Measurements from ENCODE around the gene KRTAP13-4. TPM values are rescaled to one million over a fixed set of nuclear protein-coding genes. Genes with fewer than 3 reads are reported as not detected.

The KRTAP13-4 gene
- total RNA-seq, 1 donor: not detected

DNA sequence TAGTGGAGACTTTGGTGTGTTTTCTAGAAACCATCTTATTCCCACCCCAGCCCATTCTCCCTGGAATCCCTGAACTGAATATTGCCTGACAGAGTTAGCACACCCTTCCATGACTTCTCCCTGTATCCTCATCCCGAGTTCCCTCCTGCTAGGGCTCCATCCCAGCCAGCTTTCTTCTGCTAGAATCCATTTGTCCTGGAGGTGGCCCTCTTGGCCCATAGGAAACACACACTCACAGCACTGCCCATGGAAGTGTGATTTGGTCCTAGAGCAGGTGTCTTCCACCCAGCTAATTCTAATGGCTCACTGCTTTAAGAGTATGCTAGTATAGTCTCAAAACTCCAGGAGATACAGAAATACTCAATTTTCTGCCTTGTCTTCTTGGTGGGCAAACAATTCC, 14.2 kb downstream of the KRTAP13-4 start:
- H3K4me3 ChIP-seq (ENCODE audit: low read depth, low read length): no peak overlapping the region
- TF ChIP-seq CTCF (IDR thresholded peaks at IDR 0.05; ENCODE audit: insufficient read depth, low read length): no peak
- DNase-seq (ENCODE audit: low read depth): no peak

- no peak overlapping the region for H3K4me3 ChIP-seq (ENCODE audit: low read depth, low read length)
- no peak for DNase-seq (ENCODE audit: low read depth)
- no peak for TF ChIP-seq CTCF (IDR thresholded peaks at IDR 0.05; ENCODE audit: insufficient read depth, low read length)
Measured at GRCh38 chr21:30447056-30447455, 17.0 kb downstream of the KRTAP13-4 start.

DNA sequence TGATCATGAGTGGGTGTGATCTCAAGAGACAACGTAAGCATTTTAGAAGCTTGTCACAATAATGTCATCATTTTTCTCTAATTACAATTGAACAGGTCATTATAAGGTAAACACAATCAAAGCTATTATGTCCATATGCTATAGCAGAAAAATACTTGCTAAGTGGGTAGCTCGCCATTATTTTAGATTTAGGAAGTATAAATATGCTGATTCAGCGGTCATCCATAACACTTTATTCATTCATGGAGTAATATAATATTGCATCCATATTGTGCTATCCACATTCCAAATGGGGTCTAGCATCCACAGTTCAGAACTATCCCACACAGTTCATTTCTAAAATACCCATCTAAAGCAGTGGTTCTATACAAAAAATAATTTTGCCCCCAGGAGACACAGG, 18.5 kb downstream of the KRTAP13-4 start:
- no peak overlapping the region for H3K4me3 ChIP-seq (ENCODE audit: low read depth, low read length)
- DNase-seq (ENCODE audit: low read depth): no peak
- no peak for TF ChIP-seq CTCF (IDR thresholded peaks at IDR 0.05; ENCODE audit: insufficient read depth, low read length)

DNA sequence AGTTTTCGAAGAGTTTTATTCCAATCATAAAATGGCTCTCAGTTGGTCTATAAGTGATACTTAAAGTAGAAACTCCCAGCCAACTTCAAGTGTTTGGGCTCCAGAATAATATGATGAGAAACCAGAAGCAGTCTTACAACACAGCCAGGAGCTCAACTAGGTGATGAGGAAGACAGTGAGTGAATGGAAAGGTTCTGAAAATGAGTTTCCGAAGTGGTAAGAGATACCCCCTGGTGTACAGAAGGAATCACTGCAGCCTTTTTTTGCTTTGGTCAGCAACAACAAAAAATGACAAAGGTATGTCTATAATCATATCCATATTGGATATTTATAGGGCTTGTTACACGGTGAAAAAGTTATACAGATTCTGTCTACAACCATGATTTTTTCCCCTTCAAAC, 33.7 kb downstream of the KRTAP13-4 start:
- DNase-seq (ENCODE audit: low read depth): no peak
- no peak overlapping the region for H3K4me3 ChIP-seq (ENCODE audit: low read depth, low read length)
- TF ChIP-seq CTCF (IDR thresholded peaks at IDR 0.05; ENCODE audit: insufficient read depth, low read length): no peak

- TF ChIP-seq CTCF (IDR thresholded peaks at IDR 0.05; ENCODE audit: insufficient read depth, low read length): no peak
- H3K4me3 ChIP-seq (ENCODE audit: low read depth, low read length): no peak overlapping the region
- no peak for DNase-seq (ENCODE audit: low read depth)
Measured at GRCh38 chr21:30468900-30469714, 39.1 kb downstream of the KRTAP13-4 start.

GRCh38 chr21:30478004-30478403, 48.0 kb downstream of the KRTAP13-4 start:
- TF ChIP-seq CTCF (IDR thresholded peaks at IDR 0.05; ENCODE audit: insufficient read depth, low read length): no peak

DNA sequence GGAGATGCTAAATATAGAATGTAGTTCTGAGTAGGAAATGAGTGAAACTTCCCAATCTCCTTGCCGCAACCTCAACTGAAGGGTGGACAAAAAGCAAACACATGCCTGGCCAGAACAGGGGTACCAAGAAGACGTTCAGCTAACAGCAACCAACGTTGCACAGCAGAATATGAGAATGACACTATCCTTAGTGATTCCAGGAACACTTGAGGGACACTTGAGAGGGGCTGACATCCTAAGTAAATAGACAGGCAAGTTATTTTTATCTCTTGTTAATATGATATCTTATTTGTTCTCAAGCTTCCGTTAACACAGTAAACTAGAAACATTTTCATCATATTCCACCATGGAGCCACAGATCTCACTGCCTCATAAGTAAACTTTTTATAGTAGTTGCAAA, 49.2 kb downstream of the KRTAP13-4 start:
- no peak for DNase-seq (ENCODE audit: low read depth)
- no peak for TF ChIP-seq CTCF (IDR thresholded peaks at IDR 0.05; ENCODE audit: insufficient read depth, low read length)
- no peak overlapping the region for H3K4me3 ChIP-seq (ENCODE audit: low read depth, low read length)

More at GRCh38 chr21:30478004-30478403, 48.0 kb downstream of the KRTAP13-4 start:
- DNase-seq (ENCODE audit: low read depth): no peak
- no peak overlapping the region for H3K4me3 ChIP-seq (ENCODE audit: low read depth, low read length)

Measured in fibroblast of the aortic adventitia (primary cell).